ENCODE measurements around the gene C10orf120.

Gene C10orf120

GRCh38 chr10:122658356-122659049, 41.1 kb downstream of the C10orf120 start:
- DNase-seq, result no peak

- DNase-seq, result no peak
These were observed 41.9 kb downstream of the C10orf120 start for GRCh38 chr10:122657729-122658128.

- no peak for DNase-seq
These were observed 42.4 kb downstream of the C10orf120 start for GRCh38 chr10:122657255-122657654.

- no peak for DNase-seq
These were observed 42.9 kb downstream of the C10orf120 start for GRCh38 chr10:122656741-122657140.

- no peak for DNase-seq
These were observed 43.3 kb downstream of the C10orf120 start for GRCh38 chr10:122656308-122656705.

GRCh38 chr10:122655524-122656307, 43.9 kb downstream of the C10orf120 start:
- no peak for DNase-seq

- no peak for DNase-seq
These were observed 49.3 kb downstream of the C10orf120 start for GRCh38 chr10:122650331-122650730.

- no peak for DNase-seq
These were observed 49.7 kb downstream of the C10orf120 start for GRCh38 chr10:122649903-122650302.

GRCh38 chr10:122648599-122649428, 50.8 kb downstream of the C10orf120 start:
- peak; percentile 9 for DNase-seq
